ENCODE results near the gene LAMA3. TPM values are rescaled to one million over a fixed set of nuclear protein-coding genes. Genes with fewer than 3 reads are reported as not detected.

LAMA3 gene, protein sequence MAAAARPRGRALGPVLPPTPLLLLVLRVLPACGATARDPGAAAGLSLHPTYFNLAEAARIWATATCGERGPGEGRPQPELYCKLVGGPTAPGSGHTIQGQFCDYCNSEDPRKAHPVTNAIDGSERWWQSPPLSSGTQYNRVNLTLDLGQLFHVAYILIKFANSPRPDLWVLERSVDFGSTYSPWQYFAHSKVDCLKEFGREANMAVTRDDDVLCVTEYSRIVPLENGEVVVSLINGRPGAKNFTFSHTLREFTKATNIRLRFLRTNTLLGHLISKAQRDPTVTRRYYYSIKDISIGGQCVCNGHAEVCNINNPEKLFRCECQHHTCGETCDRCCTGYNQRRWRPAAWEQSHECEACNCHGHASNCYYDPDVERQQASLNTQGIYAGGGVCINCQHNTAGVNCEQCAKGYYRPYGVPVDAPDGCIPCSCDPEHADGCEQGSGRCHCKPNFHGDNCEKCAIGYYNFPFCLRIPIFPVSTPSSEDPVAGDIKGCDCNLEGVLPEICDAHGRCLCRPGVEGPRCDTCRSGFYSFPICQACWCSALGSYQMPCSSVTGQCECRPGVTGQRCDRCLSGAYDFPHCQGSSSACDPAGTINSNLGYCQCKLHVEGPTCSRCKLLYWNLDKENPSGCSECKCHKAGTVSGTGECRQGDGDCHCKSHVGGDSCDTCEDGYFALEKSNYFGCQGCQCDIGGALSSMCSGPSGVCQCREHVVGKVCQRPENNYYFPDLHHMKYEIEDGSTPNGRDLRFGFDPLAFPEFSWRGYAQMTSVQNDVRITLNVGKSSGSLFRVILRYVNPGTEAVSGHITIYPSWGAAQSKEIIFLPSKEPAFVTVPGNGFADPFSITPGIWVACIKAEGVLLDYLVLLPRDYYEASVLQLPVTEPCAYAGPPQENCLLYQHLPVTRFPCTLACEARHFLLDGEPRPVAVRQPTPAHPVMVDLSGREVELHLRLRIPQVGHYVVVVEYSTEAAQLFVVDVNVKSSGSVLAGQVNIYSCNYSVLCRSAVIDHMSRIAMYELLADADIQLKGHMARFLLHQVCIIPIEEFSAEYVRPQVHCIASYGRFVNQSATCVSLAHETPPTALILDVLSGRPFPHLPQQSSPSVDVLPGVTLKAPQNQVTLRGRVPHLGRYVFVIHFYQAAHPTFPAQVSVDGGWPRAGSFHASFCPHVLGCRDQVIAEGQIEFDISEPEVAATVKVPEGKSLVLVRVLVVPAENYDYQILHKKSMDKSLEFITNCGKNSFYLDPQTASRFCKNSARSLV (N-terminal part only)
- total RNA-seq (2014; rRNA removed; shearing (Covaris generic); ENCODE audit: low replicate concordance) = 6.4 and 16.0 TPM in 2 replicates

DNA sequence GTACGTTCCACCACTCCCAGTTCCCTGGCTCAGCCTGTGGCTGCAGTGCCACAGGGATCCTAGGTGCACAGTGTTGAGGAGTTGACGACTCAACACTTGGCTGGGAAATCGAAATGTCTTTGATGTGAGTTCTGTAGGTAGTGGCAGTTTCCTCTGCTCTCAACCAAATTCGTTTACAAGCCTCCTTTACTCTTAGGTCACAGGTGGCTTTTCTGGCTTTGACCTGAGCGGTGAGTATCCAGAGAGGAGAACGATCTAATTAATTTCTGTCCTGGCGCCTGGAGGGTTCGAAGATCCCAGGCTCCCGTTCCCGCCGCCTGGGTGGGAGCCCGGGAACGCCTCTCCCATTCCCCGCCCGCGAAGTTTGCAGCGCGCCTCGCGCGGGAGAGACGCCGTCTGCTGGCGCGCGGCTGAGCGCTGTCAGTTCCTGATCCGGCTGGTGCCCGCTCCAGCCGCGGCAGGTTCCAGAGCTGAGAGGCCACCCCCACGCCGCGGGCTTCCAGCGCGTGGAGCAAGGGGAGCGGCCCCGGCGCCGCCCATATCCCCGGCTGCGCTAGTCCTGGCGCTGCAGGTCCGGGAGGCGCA is at the start of gene LAMA3:
LAMA3 (plus strand) TSS at position 423 of the 585 bp plus-strand sequence. CDS start 231 bp downstream, outside the sequence.
- Histone ChIP-seq H3K36me3 (peaks cover 6% of the 10 kb centered on the region), H3K4me3 (peak within 1 kb of the TSS; percentile 63), H3K27me3 (no peaks in the 10 kb centered on the region), H3K9me3 (no peaks in the 10 kb centered on the region)
- peak; percentile 80 for DNase-seq

DNA sequence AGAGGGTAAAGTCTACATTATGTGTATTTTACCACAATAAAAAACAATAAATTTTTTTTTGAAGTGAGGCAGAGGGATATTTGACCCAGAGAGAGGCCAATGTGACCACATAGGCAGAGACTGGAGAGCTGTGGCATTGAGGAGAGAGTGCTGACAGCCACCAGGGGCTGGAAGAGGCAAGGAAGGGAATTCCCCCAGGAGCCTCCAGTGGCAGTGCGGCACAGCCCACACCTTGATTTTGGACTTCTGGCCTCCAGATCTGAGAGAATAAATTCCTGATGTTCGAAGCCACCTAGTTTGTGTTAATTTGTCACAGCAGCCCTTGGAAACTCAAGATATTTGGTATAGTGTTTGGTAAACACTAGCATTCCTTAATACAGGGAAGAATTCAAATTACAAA is 49.2 kb upstream of the LAMA3 start:
- DNase-seq = no peak
- Histone ChIP-seq H3K4me3 (no peak overlapping the region), H3K9me3 (no peaks in the 10 kb centered on the region), H3K27me3 (no peaks in the 10 kb centered on the region), H3K36me3 (peaks cover 27% of the 10 kb centered on the region)

DNA sequence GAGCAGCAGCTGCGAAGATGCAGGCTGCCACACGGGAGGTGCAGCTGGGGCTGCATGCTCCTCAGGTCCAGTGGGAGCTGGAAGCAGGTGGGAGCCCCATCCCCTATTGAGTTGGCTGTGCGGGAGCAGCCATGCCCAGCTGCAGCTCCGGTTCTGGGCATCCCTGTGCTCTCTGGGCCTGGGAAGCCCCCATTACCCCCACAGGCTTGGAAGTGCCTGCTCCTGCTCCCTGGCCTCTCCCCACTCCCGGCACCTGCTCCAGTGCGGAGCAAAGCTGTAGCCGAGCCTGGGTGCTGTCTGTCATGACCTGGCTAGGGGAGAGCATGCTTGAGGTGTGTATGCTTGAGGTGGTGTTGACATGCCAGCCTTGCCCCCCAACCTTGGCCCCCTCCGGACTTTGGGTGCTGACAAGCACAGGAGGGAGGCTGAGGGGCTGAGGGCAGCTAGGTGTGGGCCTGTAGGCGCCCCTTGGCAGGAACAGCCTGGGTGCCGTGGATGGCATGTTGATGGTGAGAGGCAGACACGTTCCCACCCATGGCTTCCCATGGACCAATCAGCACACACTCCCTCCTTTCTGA is 48.0 kb upstream of the LAMA3 start:
- DNase-seq = no peak
- no peaks in the 10 kb centered on the region for H3K9me3 ChIP-seq
- no peaks in the 10 kb centered on the region for H3K27me3 ChIP-seq
- peaks cover 34% of the 10 kb centered on the region for H3K36me3 ChIP-seq
- H3K4me3 ChIP-seq = no peak overlapping the region

DNA sequence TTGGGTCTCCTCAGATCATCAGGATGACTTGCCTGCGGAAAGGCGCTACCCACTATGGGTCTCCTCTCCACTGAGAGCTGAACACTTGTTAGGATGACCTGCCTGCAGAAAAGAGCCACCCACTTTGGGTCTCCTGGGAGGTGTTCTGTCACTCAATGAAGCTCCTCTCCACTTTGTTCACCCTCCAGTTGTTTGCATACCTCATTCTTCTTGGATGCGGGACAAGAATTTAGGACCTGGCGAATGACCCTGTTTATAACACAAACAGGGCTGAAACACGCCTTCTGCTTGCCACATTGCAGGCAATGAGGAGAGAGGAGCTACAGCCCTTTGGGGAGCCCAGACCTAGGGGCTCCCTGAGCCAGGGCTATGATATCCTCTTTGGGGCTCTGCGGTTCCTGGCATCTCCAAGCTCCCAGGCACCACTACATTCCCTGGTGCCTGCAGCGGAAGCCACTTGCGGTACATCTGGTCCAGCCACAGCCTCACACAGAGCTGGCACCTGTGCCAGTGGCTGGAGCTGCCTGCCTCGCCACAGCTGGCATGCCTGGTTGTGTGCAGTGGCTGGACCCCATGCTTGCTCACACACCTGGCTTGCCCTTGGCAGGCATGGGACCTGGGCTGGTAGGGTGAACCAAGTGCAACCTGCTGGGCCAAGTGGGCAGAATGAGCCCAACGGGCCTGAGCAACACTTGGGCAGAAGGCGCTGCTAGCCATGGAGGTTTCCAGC is 47.2 kb upstream of the LAMA3 start:
- H3K36me3 ChIP-seq = peaks cover 41% of the 10 kb centered on the region
- DNase-seq = peak; percentile 29
- H3K27me3 ChIP-seq = no peaks in the 10 kb centered on the region
- H3K9me3 ChIP-seq = no peaks in the 10 kb centered on the region
- H3K4me3 ChIP-seq = no peak overlapping the region

DNA sequence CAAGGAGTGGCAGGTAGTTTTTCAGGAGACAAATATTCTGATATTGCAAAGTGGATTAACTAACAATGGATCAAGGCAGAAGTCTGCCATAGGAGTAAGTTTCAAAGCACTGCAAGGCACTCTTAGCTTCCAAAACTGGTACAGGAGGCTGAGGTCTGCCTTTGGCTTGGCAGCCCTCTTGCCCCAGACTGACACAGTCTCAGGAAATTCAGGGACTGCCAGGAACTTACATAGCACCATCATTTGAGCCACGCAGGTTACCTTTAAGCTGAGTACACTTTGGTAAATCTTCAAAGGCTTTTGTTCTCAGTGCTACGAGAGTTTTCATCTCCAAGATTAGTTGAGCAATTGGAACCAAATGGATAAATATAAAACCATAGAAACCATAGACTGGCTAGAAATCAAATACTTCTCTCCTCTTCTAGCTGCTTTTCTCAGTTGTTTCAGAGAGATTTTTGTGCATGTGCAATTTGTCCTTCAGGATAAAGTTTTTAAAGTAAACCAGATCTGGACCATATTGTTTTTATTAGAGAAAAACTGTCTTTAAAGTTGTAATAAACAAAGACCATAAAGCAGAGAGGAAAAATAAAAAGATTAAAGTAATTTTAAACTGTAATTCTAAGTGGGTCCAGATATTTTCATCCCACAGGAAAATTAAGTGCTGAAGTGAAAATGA is 45.3 kb upstream of the LAMA3 start:
- Histone ChIP-seq H3K27me3 (no peaks in the 10 kb centered on the region), H3K4me3 (no peak overlapping the region), H3K36me3 (peaks cover 60% of the 10 kb centered on the region), H3K9me3 (no peaks in the 10 kb centered on the region)
- DNase-seq = no peak

DNA sequence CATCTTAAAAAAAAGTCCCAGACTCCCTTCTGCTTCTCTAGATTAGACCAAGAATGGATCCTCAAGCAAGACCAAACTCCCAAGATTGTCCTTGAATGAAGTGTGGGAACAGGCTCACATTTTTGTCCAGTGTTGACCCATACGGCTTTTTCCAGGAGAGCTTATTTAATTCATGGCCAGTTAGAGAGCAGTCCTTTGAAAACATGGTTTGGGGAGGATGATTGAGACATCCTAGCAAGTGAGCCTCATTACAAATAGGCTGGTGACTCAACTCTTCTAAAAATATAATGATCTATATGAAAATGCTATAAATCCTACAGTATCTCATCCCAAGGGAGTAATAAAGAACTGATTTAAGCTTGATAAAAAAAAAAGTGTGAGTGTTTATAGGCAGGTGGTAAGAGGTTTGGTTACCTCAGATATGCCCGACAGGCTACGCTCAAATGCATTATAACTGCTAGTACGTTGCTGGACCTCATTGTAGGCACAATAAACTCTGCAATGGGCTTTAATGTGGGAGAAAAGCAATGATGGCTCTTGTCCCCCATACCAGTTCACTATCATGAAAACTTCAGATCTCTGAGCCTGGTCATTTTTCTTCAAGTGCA is 43.6 kb upstream of the LAMA3 start:
- Histone ChIP-seq H3K36me3 (peaks cover 77% of the 10 kb centered on the region), H3K9me3 (no peaks in the 10 kb centered on the region), H3K27me3 (no peaks in the 10 kb centered on the region), H3K4me3 (no peak overlapping the region)
- DNase-seq = no peak

DNA sequence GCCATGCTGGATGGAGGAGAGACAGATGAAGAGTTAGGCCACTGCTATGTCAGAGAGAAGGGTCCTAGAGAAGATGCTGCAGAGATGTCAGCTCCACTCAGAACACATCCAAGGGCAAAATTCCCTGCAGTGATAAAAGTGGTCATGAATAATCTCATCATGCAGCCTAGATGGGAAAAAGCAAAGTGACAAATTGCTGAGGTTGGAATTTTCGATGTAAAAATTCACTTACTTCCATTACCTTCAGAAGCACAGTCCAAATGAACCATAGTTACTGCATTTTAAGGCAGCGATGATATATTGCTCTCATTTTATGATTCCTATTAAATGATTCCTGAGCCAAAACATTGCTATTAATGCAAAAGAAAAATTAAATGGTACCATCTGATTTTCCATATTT is 43.0 kb upstream of the LAMA3 start:
- Histone ChIP-seq H3K36me3 (peaks cover 81% of the 10 kb centered on the region), H3K9me3 (no peaks in the 10 kb centered on the region), H3K27me3 (no peaks in the 10 kb centered on the region), H3K4me3 (no peak overlapping the region)
- no peak for DNase-seq

DNA sequence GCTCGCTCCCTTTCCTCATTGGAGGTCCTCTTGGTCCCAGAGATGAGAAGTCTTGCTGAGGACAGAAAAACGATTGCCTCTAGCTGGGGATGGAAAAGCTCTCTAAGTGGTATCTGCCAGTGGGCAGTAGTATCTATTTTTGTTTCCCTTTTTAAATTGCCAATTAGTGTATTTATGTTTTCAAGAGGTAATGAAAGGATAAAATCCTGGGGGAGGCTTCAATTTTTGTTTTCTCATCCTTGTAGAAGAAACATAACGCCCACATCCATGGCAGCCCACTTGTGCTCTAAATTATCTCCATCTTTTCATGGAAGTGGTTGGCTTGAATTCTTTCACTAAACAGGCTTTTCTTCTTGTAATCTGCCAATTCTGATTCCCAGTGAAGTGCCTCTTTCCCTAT is 40.8 kb upstream of the LAMA3 start:
- Histone ChIP-seq H3K4me3 (no peak overlapping the region), H3K9me3 (no peaks in the 10 kb centered on the region), H3K36me3 (peaks cover 71% of the 10 kb centered on the region), H3K27me3 (no peaks in the 10 kb centered on the region)
- no peak for DNase-seq

DNA sequence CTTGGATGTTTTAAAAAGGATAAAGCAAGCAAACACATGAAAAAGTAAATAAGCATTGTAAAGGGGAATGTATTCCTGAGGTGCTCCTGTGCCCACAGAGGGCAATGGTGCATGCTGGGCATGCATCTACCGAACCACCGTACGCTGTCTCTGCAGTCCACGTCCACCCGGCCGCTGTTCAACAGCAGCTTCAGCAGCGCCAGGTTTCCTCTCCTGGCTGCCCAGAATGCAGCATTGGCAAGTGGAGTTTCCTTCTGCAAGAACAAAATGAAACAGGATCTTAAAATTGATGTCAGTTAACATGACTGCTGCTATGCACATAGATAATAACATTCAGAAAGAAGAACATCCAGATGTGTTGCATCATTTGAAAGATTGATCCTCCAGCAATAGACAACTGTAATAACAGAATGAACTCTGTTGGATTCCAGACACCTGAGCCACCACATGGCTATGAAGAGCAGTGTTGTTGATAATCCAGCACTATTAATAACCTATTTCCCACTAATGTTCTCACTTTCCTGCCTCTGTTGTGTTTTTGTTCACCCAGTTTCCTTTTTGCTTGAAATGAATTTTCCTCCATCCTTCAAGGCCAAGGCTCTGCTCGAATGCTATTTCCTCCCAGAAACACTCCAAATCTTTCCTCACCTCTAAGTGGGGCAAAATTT is 40.2 kb upstream of the LAMA3 start:
- Histone ChIP-seq H3K27me3 (no peaks in the 10 kb centered on the region), H3K9me3 (no peaks in the 10 kb centered on the region), H3K36me3 (peaks cover 67% of the 10 kb centered on the region), H3K4me3 (no peak overlapping the region)
- DNase-seq = no peak

DNA sequence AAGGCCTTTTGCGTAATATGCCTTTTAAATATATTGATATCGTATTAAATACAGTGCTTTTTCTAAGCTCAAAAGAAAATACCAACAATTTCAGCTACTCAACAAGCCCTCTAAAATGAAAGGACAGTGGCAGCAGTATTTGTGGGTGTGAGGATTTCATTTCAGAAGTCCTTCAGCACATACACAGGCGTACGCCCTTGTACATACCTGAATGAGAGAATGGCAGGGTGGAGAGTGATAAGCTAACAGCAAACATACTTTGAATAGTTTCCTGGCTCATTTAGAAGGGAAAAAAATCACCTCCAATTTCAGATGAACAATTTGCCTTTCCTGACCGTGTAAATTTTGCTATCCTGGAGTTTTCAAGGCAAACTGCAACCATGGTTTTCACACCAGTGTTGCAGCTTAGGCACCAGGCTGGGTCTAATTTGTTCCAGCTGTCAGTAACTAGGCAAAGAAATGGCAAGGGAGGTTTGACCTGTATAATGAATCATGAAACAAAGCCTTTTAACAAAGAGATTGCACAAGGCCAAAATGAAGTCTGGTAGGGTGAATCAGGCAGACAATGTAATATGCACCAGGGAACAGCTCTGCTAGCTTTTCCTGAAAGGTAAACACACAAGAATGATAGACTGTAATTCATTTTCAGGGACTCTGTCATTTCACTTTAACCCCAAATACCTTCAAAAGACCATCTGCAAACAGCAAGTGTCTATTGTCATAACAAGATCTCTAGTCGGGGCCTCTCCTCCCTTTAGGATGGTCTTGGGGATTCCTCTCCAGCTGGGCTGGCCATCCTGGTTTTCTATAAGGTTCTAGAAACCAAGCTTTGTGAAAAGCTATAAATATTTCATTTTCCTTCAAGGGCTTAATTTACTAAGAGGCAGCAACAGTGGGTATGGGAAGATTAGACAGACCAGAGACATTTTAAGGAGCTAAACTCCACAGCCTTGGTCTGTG is 38.0 kb upstream of the LAMA3 start:
- DNase-seq = peak; percentile 24
- no peaks in the 10 kb centered on the region for H3K9me3 ChIP-seq
- no peaks in the 10 kb centered on the region for H3K27me3 ChIP-seq
- H3K36me3 ChIP-seq = peaks cover 46% of the 10 kb centered on the region
- no peak overlapping the region for H3K4me3 ChIP-seq

DNA sequence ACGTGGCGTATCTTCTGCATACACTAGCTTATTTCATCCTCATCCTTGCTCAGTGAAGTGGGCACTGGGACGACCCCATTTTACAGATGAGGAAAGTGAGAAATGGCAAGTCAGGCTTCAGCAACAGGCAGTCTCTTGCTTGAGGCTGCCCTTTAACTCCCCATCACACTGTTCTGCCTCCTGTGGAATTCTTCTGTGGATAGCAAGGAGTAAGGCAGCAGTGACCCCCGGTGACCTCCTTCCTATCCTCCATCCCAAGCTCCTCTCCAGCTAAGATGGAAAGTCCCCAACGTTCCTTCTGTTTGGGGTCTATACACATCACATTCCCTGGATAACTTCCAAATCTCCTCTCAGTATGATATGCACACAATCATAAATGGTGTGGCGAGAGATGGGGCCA is 37.0 kb upstream of the LAMA3 start:
- Histone ChIP-seq H3K4me3 (no peak overlapping the region), H3K9me3 (no peaks in the 10 kb centered on the region), H3K36me3 (peaks cover 41% of the 10 kb centered on the region), H3K27me3 (no peaks in the 10 kb centered on the region)
- DNase-seq = no peak

DNA sequence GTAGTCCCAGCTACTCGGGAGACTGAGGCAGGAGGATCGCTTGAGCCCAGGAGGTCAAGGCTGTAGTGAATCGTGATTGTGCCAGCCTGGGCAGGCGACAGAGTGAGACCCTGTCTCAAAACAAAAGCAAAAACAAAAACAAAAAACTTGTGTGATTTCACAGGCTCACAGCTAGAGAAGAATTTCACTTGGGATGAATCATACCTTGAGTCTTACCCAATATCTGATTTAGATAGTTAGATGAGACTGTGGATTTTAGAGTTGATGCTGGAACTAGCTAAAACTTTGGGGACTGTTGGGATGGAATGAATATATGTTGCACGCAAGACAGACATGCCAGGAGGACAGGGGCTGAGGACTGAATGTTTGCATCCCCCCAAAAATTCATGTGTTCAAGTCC is 31.0 kb upstream of the LAMA3 start:
- Histone ChIP-seq H3K36me3 (peaks cover 3% of the 10 kb centered on the region; the same call in 1 of the 2 replicates), H3K27me3 (no peaks in the 10 kb centered on the region)

DNA sequence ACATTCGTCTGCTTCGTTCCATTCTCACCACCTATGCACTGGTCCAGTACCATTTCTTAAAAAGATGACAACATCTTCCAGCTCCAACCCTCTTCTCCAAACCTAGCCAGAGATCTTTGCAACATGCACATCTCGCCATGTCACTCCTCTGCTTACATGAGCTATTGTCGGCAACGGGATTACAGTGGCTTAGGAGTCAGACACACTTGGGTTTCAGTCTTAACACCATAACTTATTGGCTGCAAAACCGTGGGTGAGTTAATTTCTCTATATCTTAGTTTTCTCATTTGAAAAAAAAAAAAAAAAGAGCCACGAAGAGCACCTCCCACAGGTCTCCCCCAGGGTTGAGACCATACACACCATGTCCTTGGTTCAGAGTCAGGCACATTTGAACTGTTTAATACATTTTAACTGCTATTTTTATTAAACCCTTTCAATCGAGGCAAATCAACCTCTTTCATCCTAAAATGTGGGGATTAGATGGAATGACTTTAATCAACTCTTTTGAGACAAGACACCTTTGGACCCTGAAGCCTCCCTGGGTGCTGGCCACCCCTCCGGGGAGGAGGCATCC is 27.4 kb upstream of the LAMA3 start:
- peak overlapping the region; percentile 67 for H3K4me3 ChIP-seq
- DNase-seq = no peak
- no peaks in the 10 kb centered on the region for H3K9me3 ChIP-seq
- H3K36me3 ChIP-seq = no peaks in the 10 kb centered on the region
- H3K27me3 ChIP-seq = no peaks in the 10 kb centered on the region

More for the DNA sequence above, 31.0 kb upstream of the LAMA3 start:
- Histone ChIP-seq H3K4me3 (no peak overlapping the region), H3K9me3 (no peaks in the 10 kb centered on the region)
- no peak for DNase-seq
